Skeletal muscle tissue (tissue), 4 donors: ENCODE measurements around the gene PLCB1. TPM values are rescaled to one million over a fixed set of nuclear protein-coding genes. Genes with fewer than 3 reads are reported as not detected.
"Not testable (repeated sequence)": the region's sequence is repeated elsewhere in the genome, so short reads cannot be mapped to it uniquely, and the experiment has no call there.

ENCODE experiments used
- H3K27ac ChIP-seq: one replicate; pipeline ENCODE4 v1.7.0; 2013; ENCODE audit warnings: mild to moderate bottlenecking, low read depth, low read length, inconsistent platforms
- H3K27me3 ChIP-seq, 3 donors: one replicate each; pipeline ENCODE4 v1.7.0; 2013; ENCODE audit warnings: low read length in 3 of 3; ENCODE audit not compliant: control insufficient read depth in 3 of 3, insufficient read depth in 3 of 3
- H3K36me3 ChIP-seq, 3 donors: one replicate each; pipeline ENCODE4 v1.7.0; 2013; ENCODE audit warnings: low read length in 3 of 3; ENCODE audit not compliant: control insufficient read depth in 3 of 3, insufficient read depth in 3 of 3
- H3K4me1 ChIP-seq, 3 donors: one replicate each; pipeline ENCODE4 v1.7.0; 2013; ENCODE audit warnings: low read length in 3 of 3, mild to moderate bottlenecking in 3 of 3; ENCODE audit not compliant: control insufficient read depth in 3 of 3, insufficient read depth in 3 of 3
- H3K4me3 ChIP-seq, 3 donors: one replicate each; pipeline ENCODE4 v1.7.0; 2013; ENCODE audit warnings: low read length in 3 of 3
- H3K9ac ChIP-seq, 3 donors: one replicate each; pipeline ENCODE4 v1.7.0; 2013; ENCODE audit warnings: low read length in 3 of 3, mild to moderate bottlenecking in 3 of 3, moderate library complexity in 2 of 3, low read depth in 1 of 3
- H3K9me3 ChIP-seq, 3 donors: one replicate each; pipeline ENCODE4 v1.7.0; 2013; ENCODE audit warnings: low read length in 3 of 3; ENCODE audit not compliant: control insufficient read depth in 3 of 3
- total RNA-seq: library from RNA; depleted of rRNA; stranded (reverse); fragments of >200 nt; gene quantifications from one replicate; pipeline ENCODE4 v1.2.3, GENCODE V29; 2014
- donor health status: Osteomylitis.

The PLCB1 gene
- total RNA-seq, 1 donor from 2014 or later: 13.0 TPM

DNA sequence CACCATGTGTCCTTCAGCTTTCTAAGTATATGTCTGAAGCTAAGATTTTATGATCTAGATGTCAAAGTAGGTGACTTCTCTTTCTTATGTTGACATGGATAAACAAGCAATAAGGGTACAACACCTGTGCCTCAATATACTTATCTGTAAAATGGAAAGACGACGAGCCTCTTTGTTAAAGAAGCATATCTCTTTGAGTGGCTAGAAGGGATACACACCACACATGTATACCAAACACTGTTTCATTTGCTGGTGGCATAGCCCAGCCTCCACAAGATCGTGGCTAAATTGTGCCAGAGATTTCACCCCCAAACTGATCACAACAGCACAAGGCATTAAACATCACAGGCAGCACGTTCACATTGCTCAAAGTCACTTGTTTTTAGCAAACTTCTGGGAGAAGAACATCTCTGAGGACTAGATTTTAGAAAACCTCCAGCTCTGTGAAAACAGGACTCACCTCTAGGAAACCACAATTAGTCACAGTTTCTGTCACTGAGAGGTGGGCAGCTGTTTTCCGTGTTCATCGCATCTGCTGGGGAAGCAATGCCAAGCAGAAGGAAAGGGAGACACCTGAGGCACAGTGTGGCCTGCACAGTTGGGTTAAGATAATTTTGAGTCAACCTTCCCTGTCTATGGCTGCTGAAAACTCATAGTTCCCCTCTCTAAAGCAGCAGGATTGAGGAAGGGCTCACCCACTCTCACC, 673.8 kb downstream of the PLCB1 start:
- Histone ChIP-seq H3K9ac (no peak overlapping the region), H3K27ac (no peak overlapping the region), H3K36me3 (no peaks in the 10 kb centered on the region), H3K4me3 (no peak overlapping the region), H3K27me3 (no peaks in the 10 kb centered on the region), H3K9me3 (no peaks in the 10 kb centered on the region), H3K4me1 (peaks cover 0 to 5% (median 0%) of the 10 kb centered on the region in 3 donors)

DNA sequence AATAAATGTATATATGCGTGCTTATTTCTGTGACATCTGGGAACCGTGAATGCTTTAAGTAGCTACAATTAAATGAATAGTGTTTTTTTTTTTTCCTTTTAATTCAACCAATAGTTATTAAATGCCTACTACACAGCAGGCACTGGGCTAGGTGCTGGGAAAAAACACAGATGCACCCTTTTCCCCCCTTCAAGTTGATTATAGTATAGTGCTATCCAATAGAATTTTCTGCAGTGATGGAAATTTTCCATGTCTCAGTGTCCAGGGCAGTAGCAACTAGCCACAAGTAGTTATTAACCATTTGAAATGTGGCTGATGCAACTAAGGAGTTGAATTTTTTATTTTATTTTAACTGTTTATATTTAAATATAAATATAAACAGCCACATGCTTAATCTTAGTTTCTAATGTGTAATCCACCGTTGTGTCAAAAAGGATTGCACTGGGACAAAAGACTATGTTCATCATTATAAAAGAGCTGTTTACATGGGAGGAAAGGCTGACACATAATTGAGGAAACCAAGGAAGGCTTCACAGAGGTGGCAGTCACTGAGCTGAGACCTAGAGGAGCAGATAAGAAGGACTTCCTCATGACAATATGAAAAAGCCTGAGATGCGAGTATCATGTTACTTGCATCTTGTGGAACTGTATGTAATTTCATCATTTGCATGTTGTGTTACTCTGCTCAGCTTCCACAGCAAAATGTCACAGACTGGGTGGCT, 675.6 kb downstream of the PLCB1 start:
- Histone ChIP-seq H3K4me1 (peaks cover 0 to 5% (median 0%) of the 10 kb centered on the region in 3 donors), H3K27me3 (no peaks in the 10 kb centered on the region), H3K9ac (no peak overlapping the region), H3K4me3 (no peak overlapping the region), H3K9me3 (no peaks in the 10 kb centered on the region), H3K27ac (no peak overlapping the region), H3K36me3 (no peaks in the 10 kb centered on the region)

DNA sequence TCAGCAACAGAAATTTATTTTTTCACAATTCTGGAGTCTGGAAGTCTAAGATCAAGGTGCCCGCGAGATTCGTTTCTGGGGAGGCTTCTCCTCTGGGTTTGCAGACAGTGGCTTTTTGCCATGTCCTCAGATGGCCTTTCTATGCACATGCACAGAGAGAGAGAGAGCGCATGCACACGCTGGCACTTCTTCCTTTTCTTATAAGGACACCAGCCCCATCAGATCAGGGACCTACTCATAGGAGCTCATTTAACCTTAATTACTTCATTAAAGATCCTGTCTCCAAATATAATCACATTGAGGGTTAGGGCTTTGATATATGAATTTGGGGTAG, 676.1 kb downstream of the PLCB1 start:
- Histone ChIP-seq H3K4me1 (peaks cover 0 to 5% (median 0%) of the 10 kb centered on the region in 3 donors), H3K9ac (no peak overlapping the region), H3K27me3 (no peaks in the 10 kb centered on the region), H3K4me3 (no peak overlapping the region), H3K27ac (no peak overlapping the region), H3K36me3 (no peaks in the 10 kb centered on the region), H3K9me3 (no peaks in the 10 kb centered on the region)

DNA sequence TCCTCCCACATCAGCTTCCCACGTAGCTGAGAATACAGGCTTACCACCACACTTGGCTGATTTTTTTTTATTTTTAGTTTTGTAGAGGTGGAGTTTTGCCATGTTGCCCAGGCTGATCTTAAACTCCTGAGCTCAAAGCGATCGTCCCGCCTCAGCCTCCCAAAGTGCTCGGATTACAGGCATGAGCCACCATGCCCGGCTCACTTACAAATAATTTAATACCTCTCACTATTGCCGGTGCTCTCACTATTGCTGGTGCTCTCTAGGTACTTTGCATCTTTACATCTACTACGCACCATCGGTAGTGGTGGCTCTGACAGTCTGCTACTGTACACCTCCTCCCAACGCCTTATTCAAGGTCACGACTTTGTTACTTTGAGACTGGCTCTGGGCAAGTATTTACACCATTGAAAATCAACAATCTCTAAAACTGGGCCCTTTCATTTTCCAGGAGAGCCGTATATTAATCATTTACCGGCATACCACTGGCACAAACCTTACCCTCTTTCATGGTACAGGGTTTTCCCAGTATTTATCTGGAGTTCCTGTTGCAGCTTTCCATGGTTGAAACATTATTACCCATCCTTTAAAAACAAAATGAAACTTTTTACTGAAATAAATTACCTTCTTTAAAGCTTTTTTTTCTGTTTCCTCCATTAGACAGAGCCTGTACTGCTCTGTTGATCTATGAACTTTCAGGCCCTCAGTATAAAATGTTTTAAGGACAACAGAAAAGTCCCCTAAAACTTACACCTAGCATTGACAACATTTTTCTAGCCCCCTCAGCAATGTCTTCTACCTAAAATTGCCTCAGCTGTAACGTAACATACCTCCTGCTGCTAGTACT, 677.3 kb downstream of the PLCB1 start:
- H3K27me3 ChIP-seq: no peaks in the 10 kb centered on the region
- no peak overlapping the region for H3K4me3 ChIP-seq
- no peak overlapping the region for H3K9ac ChIP-seq
- H3K9me3 ChIP-seq: no peaks in the 10 kb centered on the region
- no peak overlapping the region for H3K27ac ChIP-seq
- H3K36me3 ChIP-seq: no peaks in the 10 kb centered on the region
- peaks cover 0 to 5% (median 0%) of the 10 kb centered on the region in 3 donors for H3K4me1 ChIP-seq

DNA sequence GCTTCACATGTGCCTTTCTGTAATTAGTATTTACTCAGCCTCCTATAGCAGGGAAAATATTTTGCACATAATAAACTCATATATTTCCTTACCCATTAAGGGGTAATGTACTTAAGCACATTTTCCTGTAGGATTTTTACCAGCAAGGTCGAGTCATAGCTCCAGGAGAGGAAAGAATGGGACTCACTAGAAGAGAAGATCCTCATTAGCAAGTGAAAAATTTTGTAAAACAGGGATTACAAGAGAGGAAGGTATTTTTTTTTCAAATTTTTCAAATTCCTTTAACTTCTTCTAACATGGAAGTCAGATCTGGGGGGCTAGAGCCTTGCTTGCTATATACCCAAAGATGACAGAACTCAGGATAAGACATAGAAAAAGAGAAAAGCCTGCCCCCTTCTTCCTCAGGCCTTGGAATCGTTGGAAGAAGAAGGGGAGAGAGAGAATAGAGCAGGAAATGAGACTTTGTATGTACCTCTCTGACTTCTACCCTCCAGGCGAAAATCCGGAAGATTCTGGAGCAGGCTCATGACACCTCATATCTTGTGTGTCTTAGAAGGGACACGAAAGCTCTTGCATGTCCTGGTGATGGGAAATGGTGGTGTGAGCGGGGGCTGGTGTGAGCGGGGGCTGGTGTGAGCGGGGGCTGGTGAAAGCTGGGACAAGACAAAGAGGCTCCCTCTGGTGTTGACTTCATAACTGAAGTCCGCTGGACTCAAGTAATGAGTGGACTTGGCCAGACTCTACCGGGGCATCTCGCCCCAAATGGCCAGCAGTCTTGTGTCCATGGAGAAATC, 679.9 kb downstream of the PLCB1 start:
- no peak overlapping the region for H3K4me3 ChIP-seq
- peaks cover 0 to 5% (median 0%) of the 10 kb centered on the region in 3 donors for H3K4me1 ChIP-seq
- peak overlapping the region; percentile 54 for H3K27ac ChIP-seq
- H3K27me3 ChIP-seq: no peaks in the 10 kb centered on the region
- no peaks in the 10 kb centered on the region for H3K9me3 ChIP-seq
- no peak overlapping the region for H3K9ac ChIP-seq
- no peaks in the 10 kb centered on the region for H3K36me3 ChIP-seq

DNA sequence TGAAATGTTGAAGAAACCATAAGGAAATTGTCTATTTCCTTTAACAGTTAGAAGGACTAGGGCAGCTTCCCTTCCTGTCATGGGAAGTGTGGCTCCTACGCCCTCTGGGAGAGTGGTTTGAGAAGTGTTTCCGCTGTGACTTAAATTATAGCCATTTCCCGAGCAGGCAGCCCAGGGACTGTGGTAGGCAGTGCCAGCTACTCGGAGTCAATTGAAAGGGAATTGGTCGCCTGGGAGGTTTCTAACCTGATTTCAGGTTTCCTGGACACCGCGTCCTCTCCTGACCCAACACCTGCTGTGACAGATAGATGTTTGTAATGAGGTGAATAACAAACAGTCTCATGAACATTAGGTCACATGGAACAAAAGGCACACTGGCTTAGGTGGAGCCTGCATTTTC, 680.8 kb downstream of the PLCB1 start:
- Histone ChIP-seq H3K9me3 (no peaks in the 10 kb centered on the region), H3K4me3 (no peak overlapping the region), H3K9ac (no peak overlapping the region), H3K27me3 (no peaks in the 10 kb centered on the region), H3K27ac (peak overlapping the region; percentile 54), H3K4me1 (peaks cover 0 to 5% (median 0%) of the 10 kb centered on the region in 3 donors), H3K36me3 (no peaks in the 10 kb centered on the region)

DNA sequence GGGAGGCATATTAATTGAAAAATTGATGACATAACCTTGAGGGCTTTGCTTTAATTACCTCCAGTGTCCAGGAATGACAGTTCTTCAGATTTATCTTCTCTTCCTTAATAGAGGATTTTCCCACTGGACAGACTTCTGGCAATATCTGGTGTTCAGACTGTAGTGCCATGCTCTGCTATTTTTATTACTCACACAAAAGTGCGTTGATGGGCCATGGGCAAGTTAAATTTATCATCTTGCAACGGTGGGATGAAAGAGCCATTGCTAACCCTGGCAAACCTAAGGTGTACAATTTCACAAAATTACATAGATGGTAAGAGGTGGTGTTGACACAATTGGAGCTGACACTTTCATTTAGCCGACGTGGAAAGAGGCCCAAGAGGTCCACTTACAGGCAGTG, 683.1 kb downstream of the PLCB1 start:
- Histone ChIP-seq H3K4me3 (no peak overlapping the region), H3K27me3 (no peaks in the 10 kb centered on the region), H3K27ac (no peak overlapping the region), H3K9me3 (no peaks in the 10 kb centered on the region), H3K9ac (no peak overlapping the region), H3K36me3 (no peaks in the 10 kb centered on the region), H3K4me1 (no peaks in the 10 kb centered on the region)

DNA sequence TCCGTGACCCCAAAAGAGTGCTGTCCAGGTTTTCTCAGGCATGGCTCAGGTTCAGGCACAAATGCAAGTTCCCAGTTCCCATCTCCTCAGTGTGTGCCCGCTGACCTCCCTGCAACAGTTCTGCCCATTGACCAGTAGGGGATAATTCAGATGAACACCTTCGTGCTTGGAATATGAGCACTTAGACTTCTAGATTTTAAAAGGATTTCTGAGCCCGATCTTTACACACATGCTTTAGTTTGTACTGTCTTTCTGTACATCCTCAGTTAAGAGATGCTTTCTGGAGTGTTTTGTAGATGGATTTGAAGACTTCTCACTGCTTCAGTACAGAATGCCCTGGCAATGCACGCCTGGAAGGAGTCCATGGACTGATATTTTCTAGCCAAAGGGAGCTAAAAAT, 697.2 kb downstream of the PLCB1 start:
- no peak overlapping the region for H3K9ac ChIP-seq
- H3K36me3 ChIP-seq: no peaks in the 10 kb centered on the region
- H3K27ac ChIP-seq: no peak overlapping the region
- no peaks in the 10 kb centered on the region for H3K9me3 ChIP-seq
- H3K27me3 ChIP-seq: no peaks in the 10 kb centered on the region
- no peak overlapping the region for H3K4me3 ChIP-seq
- H3K4me1 ChIP-seq: no peaks in the 10 kb centered on the region

DNA sequence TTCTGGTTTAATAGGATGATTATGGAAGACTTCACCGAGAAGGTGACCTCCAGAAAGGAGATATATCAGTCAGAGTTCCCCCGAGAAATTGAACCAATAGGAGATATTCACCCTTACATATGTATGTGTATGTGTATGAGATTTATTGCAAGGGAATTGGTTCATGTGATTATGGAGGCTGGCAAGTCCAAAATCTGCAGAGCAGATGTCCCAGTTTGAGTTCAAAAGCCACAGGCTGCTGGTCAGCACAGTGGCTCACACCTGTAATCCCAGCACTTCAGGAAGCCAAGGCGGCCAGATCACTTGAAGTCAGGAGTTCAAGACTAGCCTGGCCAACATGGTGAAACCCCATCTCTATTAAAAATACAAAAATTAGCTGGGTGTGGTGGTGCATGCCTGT, 702.2 kb downstream of the PLCB1 start:
- H3K4me1 ChIP-seq, H3K36me3 ChIP-seq, H3K27ac ChIP-seq, H3K4me3 ChIP-seq, H3K27me3 ChIP-seq, H3K9ac ChIP-seq, H3K9me3 ChIP-seq: not testable (repeated sequence)
